ENCODE results near the gene RNF180. TPM values are rescaled to one million over a fixed set of nuclear protein-coding genes. Genes with fewer than 3 reads are reported as not detected.

RNF180 gene
- total RNA-seq, 2 donors from 2014 or later, result 5.3 to 8.0 TPM

DNA sequence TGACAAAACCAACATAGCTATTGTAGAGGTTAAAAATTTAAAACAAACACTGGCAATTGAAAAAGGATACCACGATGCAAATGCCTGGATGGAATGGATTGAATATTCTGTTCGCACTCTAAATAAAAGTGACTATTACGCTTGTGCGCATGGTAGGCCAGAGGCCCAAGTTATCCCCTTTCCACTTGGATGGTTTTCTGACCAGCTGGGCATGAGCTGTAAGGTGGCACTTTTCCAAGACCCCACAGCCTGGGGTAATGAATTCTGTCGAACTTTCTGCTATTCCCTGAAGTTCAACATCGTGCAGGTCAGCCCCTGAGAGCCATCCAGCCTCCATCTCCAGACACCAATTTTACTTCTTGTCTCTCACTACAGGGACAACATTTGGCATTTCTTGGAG is 5.4 kb upstream of the RNF180 start:
- Mint-ChIP-seq H3K27ac (no peak overlapping the region), H3K36me3 (ENCODE audit: low read depth) (no peaks in the 10 kb centered on the region), H3K9me3 (no peaks in the 10 kb centered on the region), H3K4me3 (no peak overlapping the region), H3K4me1 (peaks cover 7% of the 10 kb centered on the region), H3K27me3 (ENCODE audit: insufficient read depth) (peaks cover 19% of the 10 kb centered on the region)
- no peak for DNase-seq
- no peaks in the 10 kb centered on the region for H3K36me3 ChIP-seq (ENCODE audit: control insufficient read depth, insufficient read depth, low read length)
- no peak overlapping the region for H3K27ac ChIP-seq (ENCODE audit: low read depth, low read length)
- 89 to 98% methylated on average over 4 to 6 of the region's 6 CpGs for WGBS, 2 experiments (ENCODE audit: insufficient coverage in 1 of 2, insufficient read length in 1 of 2)
- peaks cover 16% of the 10 kb centered on the region for H3K27me3 ChIP-seq (ENCODE audit: control insufficient read depth, insufficient read depth, low read length, poor library complexity, severe bottlenecking)
- no peak overlapping the region for H3K4me3 ChIP-seq (ENCODE audit: low read length)
- H3K9ac ChIP-seq (ENCODE audit: extremely low read depth, low read length, poor library complexity, severe bottlenecking), result no peak overlapping the region
- no peaks in the 10 kb centered on the region for H3K9me3 ChIP-seq (ENCODE audit: control insufficient read depth, low read length)
- TF ChIP-seq, protein P1, sequence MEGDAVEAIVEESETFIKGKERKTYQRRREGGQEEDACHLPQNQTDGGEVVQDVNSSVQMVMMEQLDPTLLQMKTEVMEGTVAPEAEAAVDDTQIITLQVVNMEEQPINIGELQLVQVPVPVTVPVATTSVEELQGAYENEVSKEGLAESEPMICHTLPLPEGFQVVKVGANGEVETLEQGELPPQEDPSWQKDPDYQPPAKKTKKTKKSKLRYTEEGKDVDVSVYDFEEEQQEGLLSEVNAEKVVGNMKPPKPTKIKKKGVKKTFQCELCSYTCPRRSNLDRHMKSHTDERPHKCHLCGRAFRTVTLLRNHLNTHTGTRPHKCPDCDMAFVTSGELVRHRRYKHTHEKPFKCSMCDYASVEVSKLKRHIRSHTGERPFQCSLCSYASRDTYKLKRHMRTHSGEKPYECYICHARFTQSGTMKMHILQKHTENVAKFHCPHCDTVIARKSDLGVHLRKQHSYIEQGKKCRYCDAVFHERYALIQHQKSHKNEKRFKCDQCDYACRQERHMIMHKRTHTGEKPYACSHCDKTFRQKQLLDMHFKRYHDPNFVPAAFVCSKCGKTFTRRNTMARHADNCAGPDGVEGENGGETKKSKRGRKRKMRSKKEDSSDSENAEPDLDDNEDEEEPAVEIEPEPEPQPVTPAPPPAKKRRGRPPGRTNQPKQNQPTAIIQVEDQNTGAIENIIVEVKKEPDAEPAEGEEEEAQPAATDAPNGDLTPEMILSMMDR (conservative IDR thresholded peaks at IDR 0.05), result no peak
- no peaks in the 10 kb centered on the region for H3K4me1 ChIP-seq (ENCODE audit: control insufficient read depth, insufficient read depth, low read length)

DNA sequence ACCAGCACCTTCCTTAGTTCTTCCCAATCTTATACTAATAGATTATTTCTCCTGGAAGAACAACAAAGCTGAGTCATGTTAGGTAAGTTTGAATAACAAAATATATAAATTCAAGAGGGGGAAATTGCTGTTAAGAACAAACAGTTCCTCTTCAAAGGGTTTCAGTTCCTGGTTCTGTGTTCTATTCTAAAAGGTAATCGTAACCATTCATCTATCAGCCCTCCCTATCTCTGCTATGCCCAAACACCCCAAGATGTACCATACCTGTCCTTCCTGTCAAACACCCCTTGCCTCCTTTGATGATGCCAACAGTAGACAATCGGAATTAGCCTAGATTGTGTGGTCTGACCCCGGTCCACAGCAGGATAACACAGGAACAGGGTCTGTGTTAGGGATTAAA is 4.2 kb upstream of the RNF180 start:
- no peak overlapping the region for H3K4me3 ChIP-seq (ENCODE audit: low read length)
- Mint-ChIP-seq H3K4me1 (peaks cover 6% of the 10 kb centered on the region), H3K9me3 (no peaks in the 10 kb centered on the region), H3K27me3 (ENCODE audit: insufficient read depth) (peaks cover 25% of the 10 kb centered on the region), H3K4me3 (no peak overlapping the region), H3K27ac (no peak overlapping the region), H3K36me3 (ENCODE audit: low read depth) (no peaks in the 10 kb centered on the region)
- WGBS, 2 experiments (ENCODE audit: insufficient coverage in 1 of 2, insufficient read length in 1 of 2), result 84% methylated on average over 3 of the region's 3 CpGs; no CpG with 5 or more reads in 1 of the 2 experiments
- H3K4me1 ChIP-seq (ENCODE audit: control insufficient read depth, insufficient read depth, low read length), result no peaks in the 10 kb centered on the region
- no peaks in the 10 kb centered on the region for H3K36me3 ChIP-seq (ENCODE audit: control insufficient read depth, insufficient read depth, low read length)
- no peak overlapping the region for H3K27ac ChIP-seq (ENCODE audit: low read depth, low read length)
- no peak overlapping the region for H3K9ac ChIP-seq (ENCODE audit: extremely low read depth, low read length, poor library complexity, severe bottlenecking)
- no peaks in the 10 kb centered on the region for H3K9me3 ChIP-seq (ENCODE audit: control insufficient read depth, low read length)
- no peak for DNase-seq
- H3K27me3 ChIP-seq (ENCODE audit: control insufficient read depth, insufficient read depth, low read length, poor library complexity, severe bottlenecking), result peaks cover 22% of the 10 kb centered on the region
- TF ChIP-seq, protein P1 (conservative IDR thresholded peaks at IDR 0.05), result no peak

DNA sequence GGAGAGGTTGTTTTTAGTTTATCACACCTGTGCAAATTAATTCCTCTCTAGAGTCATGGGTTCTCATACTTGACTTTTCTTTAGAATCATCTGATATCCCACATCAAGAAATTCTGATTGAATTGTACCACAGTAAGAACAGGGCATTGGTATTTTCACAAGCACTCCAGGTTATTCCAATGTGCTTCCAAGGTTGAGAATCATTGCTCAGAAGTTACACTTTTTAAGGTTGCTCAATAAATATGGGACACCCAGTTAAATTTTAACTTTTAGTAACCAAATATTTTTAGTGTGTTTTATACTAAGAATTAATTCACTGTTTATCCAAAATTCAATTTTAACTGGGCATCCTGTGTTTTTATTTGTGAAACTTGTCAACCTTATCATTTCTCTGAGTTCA is 2.5 kb upstream of the RNF180 start:
- Histone ChIP-seq H3K27me3 (ENCODE audit: control insufficient read depth, insufficient read depth, low read length, poor library complexity, severe bottlenecking) (peaks cover 31% of the 10 kb centered on the region), H3K27ac (ENCODE audit: low read depth, low read length) (no peak overlapping the region), H3K9me3 (ENCODE audit: control insufficient read depth, low read length) (no peaks in the 10 kb centered on the region), H3K9ac (ENCODE audit: extremely low read depth, low read length, poor library complexity, severe bottlenecking) (no peak overlapping the region), H3K4me1 (ENCODE audit: control insufficient read depth, insufficient read depth, low read length) (no peaks in the 10 kb centered on the region), H3K36me3 (ENCODE audit: control insufficient read depth, insufficient read depth, low read length) (no peaks in the 10 kb centered on the region), H3K4me3 (ENCODE audit: low read length) (no peak overlapping the region)
- H3K27me3 Mint-ChIP-seq (ENCODE audit: insufficient read depth), result peaks cover 31% of the 10 kb centered on the region
- peaks cover 6% of the 10 kb centered on the region for H3K4me1 Mint-ChIP-seq
- no peak overlapping the region for H3K4me3 Mint-ChIP-seq
- DNase-seq, result no peak
- H3K36me3 Mint-ChIP-seq (ENCODE audit: low read depth), result no peaks in the 10 kb centered on the region
- no peak overlapping the region for H3K27ac Mint-ChIP-seq
- TF ChIP-seq, protein P1 (conservative IDR thresholded peaks at IDR 0.05), result no peak
- no peaks in the 10 kb centered on the region for H3K9me3 Mint-ChIP-seq
